NT2/D1 (cell line): Measurements from ENCODE around the gene GTPBP3.
A peak's percentile ranks its signal among the peaks of the same experiment; 100 is the strongest.

Source experiments
- DNase-seq: peaks from one replicate; pipeline ENCODE4 v3.0.0-alpha.2; 2011; ENCODE audit warnings: low read depth, low spot score
- H3K27me3 ChIP-seq: 2 replicates; pipeline ENCODE4 v1.6.0; 2011; ENCODE audit warnings: mild to moderate bottlenecking; ENCODE audit not compliant: insufficient read length, insufficient read depth
- H3K36me3 ChIP-seq: 2 replicates; pipeline ENCODE4 v1.6.1; 2011; ENCODE audit warnings: mild to moderate bottlenecking, low read length, mixed read lengths; ENCODE audit not compliant: insufficient read depth, insufficient read length
- H3K4me1 ChIP-seq: 2 replicates; pipeline ENCODE4 v1.5.1; 2011; ENCODE audit not compliant: insufficient read depth, insufficient read length
- H3K4me3 ChIP-seq: 2 replicates; pipeline ENCODE4 v1.5.1; 2011; ENCODE audit warnings: low read depth; ENCODE audit not compliant: insufficient read length
- H3K9ac ChIP-seq: 2 replicates; pipeline ENCODE4 v1.6.0; 2011; ENCODE audit warnings: low read depth; ENCODE audit not compliant: insufficient read length
- H3K9me3 ChIP-seq: 2 replicates; pipeline ENCODE4 v1.5.1; 2011; ENCODE audit warnings: mild to moderate bottlenecking, low read length; ENCODE audit not compliant: insufficient read depth
- SUZ12 ChIP-seq: IDR thresholded peaks from 2 replicates; pipeline ENCODE4 v1.6.1; 2011; ENCODE audit not compliant: insufficient read length, insufficient read depth; ENCODE audit errors: extremely low read depth
- YY1 ChIP-seq: IDR thresholded peaks from 2 replicates; pipeline ENCODE4 v1.6.1; 2011; ENCODE audit not compliant: insufficient read length, insufficient read depth
- ZNF274 ChIP-seq: IDR thresholded peaks from 2 replicates; pipeline ENCODE4 v1.6.1; 2011; ENCODE audit warnings: mild to moderate bottlenecking, low read depth, low read length

The GTPBP3 gene

DNA sequence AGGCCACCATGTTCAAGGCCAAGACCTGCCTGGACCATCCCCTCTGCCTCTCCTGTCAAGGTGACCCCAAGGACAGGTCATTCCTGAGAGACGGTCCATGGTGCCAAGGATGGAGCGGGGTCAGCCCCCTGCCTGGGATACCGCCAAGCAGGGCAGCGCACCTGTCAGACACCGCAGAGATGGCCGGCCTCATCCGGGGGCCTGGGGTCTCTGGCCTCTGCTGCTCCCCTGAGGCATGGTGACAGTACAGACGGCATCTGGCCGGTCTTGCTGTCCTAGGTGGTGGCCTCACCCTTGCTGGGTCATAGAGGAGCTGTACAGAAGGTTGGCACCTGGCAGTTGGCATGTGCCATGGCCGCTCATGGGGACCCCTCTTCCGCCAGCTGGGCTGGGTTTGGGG is 16.9 kb upstream of the GTPBP3 start:
- H3K9ac ChIP-seq = no peak overlapping the region
- H3K36me3 ChIP-seq = peaks cover 68% of the 10 kb centered on the region
- no peak for DNase-seq
- no peaks in the 10 kb centered on the region for H3K9me3 ChIP-seq
- TF ChIP-seq YY1 (no peak), ZNF274 (no peak), SUZ12 (no peak)
- peaks cover 20% of the 10 kb centered on the region for H3K4me1 ChIP-seq
- H3K27me3 ChIP-seq = no peaks in the 10 kb centered on the region
- H3K4me3 ChIP-seq = no peak overlapping the region

DNA sequence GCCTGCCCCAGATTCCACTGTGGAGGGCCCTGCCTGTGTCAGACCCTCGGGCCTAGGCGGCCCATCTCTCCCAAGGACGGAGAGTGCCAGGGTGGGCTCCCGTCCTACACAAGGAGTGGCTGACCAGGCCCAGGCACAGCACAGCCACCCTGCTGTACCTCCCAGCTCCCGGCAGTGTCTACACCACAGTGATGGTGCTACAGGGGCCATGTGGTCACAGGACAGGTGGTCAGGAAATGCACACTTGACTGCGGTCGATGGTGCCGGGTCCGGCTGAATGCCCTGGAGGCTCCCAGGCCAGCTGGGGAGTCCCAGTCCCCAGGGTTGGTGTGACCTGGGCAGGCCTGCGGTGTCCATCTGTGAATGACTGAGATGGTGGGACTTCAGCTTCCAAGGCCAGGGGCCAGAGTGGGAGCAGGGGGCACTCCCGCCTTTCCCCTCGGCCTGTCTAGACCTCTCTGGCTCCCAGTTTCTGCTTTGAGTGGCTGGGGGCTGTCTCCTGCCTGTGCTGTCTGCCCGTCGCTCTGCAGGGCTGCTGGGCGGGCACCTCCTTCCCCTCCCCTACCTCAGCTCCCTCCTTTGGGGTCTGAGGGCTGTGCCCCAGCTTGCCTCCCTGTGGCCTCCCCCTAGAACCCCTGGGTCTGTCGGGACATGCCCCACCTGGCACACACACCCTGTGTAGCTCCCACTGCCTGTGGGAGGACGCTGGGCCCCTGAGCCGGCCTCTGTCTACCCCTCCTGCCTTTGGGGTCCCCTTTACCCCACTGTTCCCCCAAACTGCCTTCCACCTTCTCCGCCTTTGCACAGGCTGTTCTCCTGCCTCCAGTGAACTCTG is 15.5 kb upstream of the GTPBP3 start:
- Histone ChIP-seq H3K4me3 (no peak overlapping the region), H3K9me3 (no peaks in the 10 kb centered on the region), H3K36me3 (peaks cover 62% of the 10 kb centered on the region), H3K27me3 (no peaks in the 10 kb centered on the region), H3K4me1 (peaks cover 23% of the 10 kb centered on the region), H3K9ac (no peak overlapping the region)
- no peak for DNase-seq
- TF ChIP-seq SUZ12 (no peak), ZNF274 (no peak), YY1 (no peak)

DNA sequence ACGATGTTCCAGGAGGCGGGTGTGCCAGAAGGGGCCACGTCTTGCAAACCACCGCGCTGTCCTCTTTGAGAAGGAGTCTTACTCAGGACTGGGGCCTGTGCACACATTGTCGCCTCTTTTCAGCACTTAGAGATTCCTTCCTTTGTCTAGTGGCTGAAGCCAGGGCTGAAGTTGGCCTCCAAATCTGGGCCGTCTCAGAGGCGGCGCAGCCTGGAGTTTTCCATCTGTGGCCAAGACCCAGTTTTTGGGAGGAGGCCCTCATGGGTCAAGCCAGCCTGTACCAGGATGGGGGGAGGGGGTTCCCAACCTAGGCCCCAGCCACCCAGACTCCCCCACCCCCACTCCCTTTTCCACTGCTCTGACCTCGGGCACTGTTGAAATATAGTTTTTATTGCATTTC is 14.5 kb upstream of the GTPBP3 start:
- no peak overlapping the region for H3K4me3 ChIP-seq
- no peaks in the 10 kb centered on the region for H3K9me3 ChIP-seq
- no peaks in the 10 kb centered on the region for H3K27me3 ChIP-seq
- no peak for TF ChIP-seq ZNF274
- no peak for TF ChIP-seq SUZ12
- TF ChIP-seq YY1 = no peak
- no peak overlapping the region for H3K9ac ChIP-seq
- DNase-seq = no peak
- H3K4me1 ChIP-seq = peaks cover 24% of the 10 kb centered on the region
- peaks cover 60% of the 10 kb centered on the region for H3K36me3 ChIP-seq

DNA sequence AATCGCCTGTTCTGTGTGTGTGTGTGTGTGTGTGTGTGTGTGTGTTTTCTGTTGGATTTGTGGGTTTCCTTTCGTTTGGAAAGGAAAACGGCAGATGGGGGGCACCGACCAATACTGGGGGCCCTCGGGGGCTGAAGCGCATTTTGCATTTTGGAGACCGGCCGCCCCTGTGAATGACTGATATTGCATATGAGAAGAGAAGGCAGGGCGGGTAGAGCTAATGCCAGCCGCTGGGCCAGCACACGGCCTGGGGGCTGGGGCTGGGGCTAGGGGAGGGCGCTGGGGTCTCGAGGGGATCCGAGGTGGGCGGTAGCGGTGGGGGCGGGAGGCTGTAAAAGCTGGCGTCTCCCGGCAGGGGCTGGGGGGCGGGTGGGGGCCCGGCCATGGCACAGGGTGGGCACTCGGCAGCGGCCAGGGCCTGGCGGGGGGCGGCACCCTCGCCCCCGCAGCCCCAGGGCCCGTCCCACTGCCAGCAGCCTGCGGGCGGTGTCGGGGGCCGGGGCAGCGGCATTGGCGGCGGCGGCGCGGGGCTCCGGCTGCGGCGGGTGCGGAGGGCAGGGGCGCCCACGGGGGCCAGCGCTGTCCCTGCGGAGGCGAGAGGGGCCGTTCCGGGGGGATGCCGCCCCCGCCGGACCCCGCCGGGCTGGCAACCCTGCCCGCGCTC is 13.9 kb upstream of the GTPBP3 start:
- no peak for DNase-seq
- H3K4me3 ChIP-seq = no peak overlapping the region
- no peaks in the 10 kb centered on the region for H3K27me3 ChIP-seq
- peaks cover 60% of the 10 kb centered on the region for H3K36me3 ChIP-seq
- peaks cover 24% of the 10 kb centered on the region for H3K4me1 ChIP-seq
- no peaks in the 10 kb centered on the region for H3K9me3 ChIP-seq
- TF ChIP-seq ZNF274 (no peak), YY1 (no peak), SUZ12 (no peak)
- H3K9ac ChIP-seq = no peak overlapping the region

DNA sequence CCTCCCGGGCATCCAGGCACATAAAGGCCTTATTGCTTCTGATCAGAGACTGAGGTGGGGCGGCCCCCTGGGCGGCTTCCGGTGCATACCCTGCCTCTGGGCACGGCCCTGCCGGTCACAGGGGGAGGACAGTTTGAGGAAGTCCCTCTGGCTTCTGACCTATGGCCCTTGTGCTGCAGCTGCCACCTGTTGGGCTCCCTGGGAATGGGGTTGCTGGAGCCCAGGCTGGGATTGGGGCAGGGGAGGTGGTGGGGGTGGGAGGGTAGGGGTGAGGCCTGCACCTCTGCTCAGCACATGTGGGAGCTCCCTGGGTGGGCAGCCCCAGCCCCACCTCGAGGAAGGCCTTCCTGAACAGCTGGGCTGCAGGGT is 13.4 kb upstream of the GTPBP3 start:
- no peak for TF ChIP-seq ZNF274
- TF ChIP-seq SUZ12 = no peak
- no peak for TF ChIP-seq YY1
- no peak for DNase-seq
- H3K4me1 ChIP-seq = peaks cover 26% of the 10 kb centered on the region
- no peaks in the 10 kb centered on the region for H3K9me3 ChIP-seq
- H3K9ac ChIP-seq = peak overlapping the region; percentile 66
- H3K4me3 ChIP-seq = no peak overlapping the region
- H3K36me3 ChIP-seq = peaks cover 56% of the 10 kb centered on the region
- no peaks in the 10 kb centered on the region for H3K27me3 ChIP-seq

DNA sequence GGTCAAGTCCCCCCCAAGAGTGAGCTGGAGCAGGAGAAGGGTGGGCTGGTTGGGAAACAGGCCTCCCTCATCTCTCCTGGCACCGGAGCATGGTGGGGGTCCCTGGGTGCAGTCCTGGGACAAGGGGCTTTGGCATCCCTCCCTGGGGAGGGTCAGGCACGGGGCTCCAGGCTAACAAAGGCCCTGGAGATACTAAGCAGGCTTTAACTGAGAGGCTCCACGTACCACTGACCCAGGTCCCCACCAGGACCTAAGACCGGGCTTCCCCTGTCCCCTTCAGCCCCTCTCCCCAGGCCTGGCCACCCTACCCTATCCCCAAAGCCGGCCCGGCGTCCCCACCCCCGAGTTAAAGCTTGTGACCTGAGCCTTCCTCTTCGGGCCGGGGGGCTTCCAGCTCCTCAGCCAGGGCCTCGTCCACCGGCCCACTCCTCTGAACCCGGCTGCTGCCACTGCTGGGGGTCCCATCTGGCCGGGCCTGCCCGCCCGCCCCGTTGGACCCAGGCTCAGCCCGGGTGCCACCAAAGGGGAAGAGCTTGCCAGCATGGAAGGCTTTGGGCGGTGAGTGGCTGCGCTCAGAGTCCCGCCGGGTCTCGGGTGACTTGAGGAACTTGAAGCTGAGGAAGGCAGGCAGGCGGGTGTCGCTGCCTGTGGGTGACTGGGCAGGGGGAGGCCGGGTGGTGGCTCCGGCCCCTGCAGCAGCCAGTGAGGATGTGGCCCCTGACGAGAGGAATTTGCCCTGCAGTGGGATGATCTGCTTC is 12.8 kb upstream of the GTPBP3 start:
- TF ChIP-seq SUZ12 (no peak), ZNF274 (no peak), YY1 (no peak)
- Histone ChIP-seq H3K27me3 (no peaks in the 10 kb centered on the region), H3K4me1 (peaks cover 31% of the 10 kb centered on the region), H3K9ac (peak overlapping the region; percentile 66), H3K4me3 (no peak overlapping the region), H3K9me3 (no peaks in the 10 kb centered on the region), H3K36me3 (peaks cover 54% of the 10 kb centered on the region)
- no peak for DNase-seq

DNA sequence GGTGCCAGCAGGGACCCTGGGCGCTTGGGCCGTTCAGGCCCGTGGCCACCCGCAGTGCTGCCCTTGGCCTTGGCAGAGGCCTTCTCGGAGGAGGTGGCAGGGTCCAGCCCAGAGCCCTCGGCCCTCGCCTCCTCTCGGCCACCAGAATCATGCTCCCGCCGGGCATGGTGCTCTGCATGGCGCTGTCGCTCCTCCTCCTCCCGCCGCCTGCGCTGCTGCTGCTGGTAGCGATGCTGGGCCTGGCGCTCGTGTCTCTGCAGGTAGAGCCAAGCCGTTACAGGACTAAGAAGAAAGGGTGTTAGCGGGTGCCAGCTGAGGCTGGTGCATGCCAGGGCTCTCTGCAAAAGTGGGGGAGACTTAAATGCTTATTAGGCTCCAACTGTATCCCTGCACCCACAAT is 12.2 kb upstream of the GTPBP3 start:
- H3K4me3 ChIP-seq = no peak overlapping the region
- H3K4me1 ChIP-seq = peaks cover 33% of the 10 kb centered on the region
- peak overlapping the region; percentile 42 for H3K9ac ChIP-seq
- no peak for DNase-seq
- H3K27me3 ChIP-seq = no peaks in the 10 kb centered on the region
- H3K9me3 ChIP-seq = no peaks in the 10 kb centered on the region
- TF ChIP-seq SUZ12 = no peak
- no peak for TF ChIP-seq ZNF274
- TF ChIP-seq YY1 = no peak
- H3K36me3 ChIP-seq = peaks cover 53% of the 10 kb centered on the region
